Glutamatergic neuron (in vitro differentiated cells): ENCODE measurements around the gene CD163. TPM values are rescaled to one million over a fixed set of nuclear protein-coding genes. Genes with fewer than 3 reads are reported as not detected.

Experiments used
- DNase-seq: peaks from one replicate; pipeline ENCODE4 v3.0.0; 2022
- H3K27ac Mint-ChIP-seq: one replicate; pipeline ENCODE4 v1.8.0; 2020; ENCODE audit warnings: mild to moderate bottlenecking, mixed read lengths, inconsistent platforms; ENCODE audit not compliant: unreplicated experiment
- H3K27me3 Mint-ChIP-seq: one replicate; pipeline ENCODE4 v1.8.0; 2020; ENCODE audit warnings: mild to moderate bottlenecking, moderate library complexity, mixed read lengths, inconsistent platforms; ENCODE audit not compliant: unreplicated experiment
- H3K36me3 Mint-ChIP-seq: one replicate; pipeline ENCODE4 v1.8.0; 2020; ENCODE audit warnings: mild to moderate bottlenecking, mixed read lengths, inconsistent platforms; ENCODE audit not compliant: unreplicated experiment
- H3K4me1 Mint-ChIP-seq: one replicate; pipeline ENCODE4 v1.8.0; 2020; ENCODE audit warnings: mild to moderate bottlenecking, low read depth, mixed read lengths, inconsistent platforms; ENCODE audit not compliant: unreplicated experiment
- H3K4me3 Mint-ChIP-seq: one replicate; pipeline ENCODE4 v1.8.0; 2020; ENCODE audit warnings: mild to moderate bottlenecking, mixed read lengths, inconsistent platforms; ENCODE audit not compliant: unreplicated experiment
- H3K9me3 Mint-ChIP-seq: one replicate; pipeline ENCODE4 v1.8.0; 2020; ENCODE audit warnings: mild to moderate bottlenecking, moderate library complexity, mixed read lengths, inconsistent platforms; ENCODE audit not compliant: unreplicated experiment
- total RNA-seq: library from RNA; stranded (reverse); fragmentation: NEBNext Ultra II Directional; extraction: Animal tissue kit (Norgen Biotek cat#: 25700); gene quantifications from one replicate; pipeline ENCODE4 v1.2.1, GENCODE V29; 2021; ENCODE audit not compliant: unreplicated experiment
- TF ChIP-seq, protein P1 (sequence below): fragments of 200-600 bp; sonication (generic); IDR thresholded peaks from one replicate; pipeline ENCODE4 v1.5.0; 2021; ENCODE audit not compliant: partially characterized antibody, unreplicated experiment

CD163 gene
- total RNA-seq, 1 donor from 2014 or later, result 20.6 TPM

- no peak for DNase-seq
- no peaks in the 10 kb centered on the region for H3K4me1 Mint-ChIP-seq
These were observed 70.2 kb downstream of the CD163 start for GRCh38 chr12:7433276-7433822.

GRCh38 chr12:7431993-7432685 lies 71.4 kb downstream of the CD163 start:
- Mint-ChIP-seq H3K36me3 (no peaks in the 10 kb centered on the region), H3K9me3 (no peaks in the 10 kb centered on the region), H3K27me3 (no peaks in the 10 kb centered on the region), H3K4me1 (no peaks in the 10 kb centered on the region), H3K4me3 (no peak overlapping the region), H3K27ac (no peak overlapping the region)
- TF ChIP-seq, protein P1, sequence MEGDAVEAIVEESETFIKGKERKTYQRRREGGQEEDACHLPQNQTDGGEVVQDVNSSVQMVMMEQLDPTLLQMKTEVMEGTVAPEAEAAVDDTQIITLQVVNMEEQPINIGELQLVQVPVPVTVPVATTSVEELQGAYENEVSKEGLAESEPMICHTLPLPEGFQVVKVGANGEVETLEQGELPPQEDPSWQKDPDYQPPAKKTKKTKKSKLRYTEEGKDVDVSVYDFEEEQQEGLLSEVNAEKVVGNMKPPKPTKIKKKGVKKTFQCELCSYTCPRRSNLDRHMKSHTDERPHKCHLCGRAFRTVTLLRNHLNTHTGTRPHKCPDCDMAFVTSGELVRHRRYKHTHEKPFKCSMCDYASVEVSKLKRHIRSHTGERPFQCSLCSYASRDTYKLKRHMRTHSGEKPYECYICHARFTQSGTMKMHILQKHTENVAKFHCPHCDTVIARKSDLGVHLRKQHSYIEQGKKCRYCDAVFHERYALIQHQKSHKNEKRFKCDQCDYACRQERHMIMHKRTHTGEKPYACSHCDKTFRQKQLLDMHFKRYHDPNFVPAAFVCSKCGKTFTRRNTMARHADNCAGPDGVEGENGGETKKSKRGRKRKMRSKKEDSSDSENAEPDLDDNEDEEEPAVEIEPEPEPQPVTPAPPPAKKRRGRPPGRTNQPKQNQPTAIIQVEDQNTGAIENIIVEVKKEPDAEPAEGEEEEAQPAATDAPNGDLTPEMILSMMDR, result no peak
- DNase-seq, result no peak

More at GRCh38 chr12:7433276-7433822, 70.2 kb downstream of the CD163 start:
- Mint-ChIP-seq H3K4me3 (no peak overlapping the region), H3K36me3 (no peaks in the 10 kb centered on the region), H3K27ac (no peak overlapping the region), H3K27me3 (peaks cover 3% of the 10 kb centered on the region), H3K9me3 (peaks cover 2% of the 10 kb centered on the region)
- TF ChIP-seq, protein P1, result no peak

Other genes starting within 250 kb of the CD163 start
- not detected for gene ACSM4, start 199.7 kb downstream of the CD163 start, total RNA-seq
- gene CD163L1, start 59.6 kb downstream of the CD163 start, total RNA-seq, result 36.8 TPM
- gene APOBEC1, start 162.1 kb upstream of the CD163 start, total RNA-seq, result not detected
- gene GDF3, start 192.0 kb upstream of the CD163 start, total RNA-seq, result 0.34 TPM
- not detected for gene DPPA3, start 207.7 kb upstream of the CD163 start, total RNA-seq
- gene CLEC4C, start 243.6 kb upstream of the CD163 start, total RNA-seq, result not detected